GM18909 (cell line): ENCODE data around the gene TEX26.

Experiments used
- ATAC-seq: cut with Tn5 transposase; IDR thresholded peaks from one replicate; pipeline ENCODE4 v1.9.1; 2021; ENCODE audit warnings: mild to moderate bottlenecking; ENCODE audit not compliant: unreplicated experiment, poor library complexity

Gene TEX26

DNA sequence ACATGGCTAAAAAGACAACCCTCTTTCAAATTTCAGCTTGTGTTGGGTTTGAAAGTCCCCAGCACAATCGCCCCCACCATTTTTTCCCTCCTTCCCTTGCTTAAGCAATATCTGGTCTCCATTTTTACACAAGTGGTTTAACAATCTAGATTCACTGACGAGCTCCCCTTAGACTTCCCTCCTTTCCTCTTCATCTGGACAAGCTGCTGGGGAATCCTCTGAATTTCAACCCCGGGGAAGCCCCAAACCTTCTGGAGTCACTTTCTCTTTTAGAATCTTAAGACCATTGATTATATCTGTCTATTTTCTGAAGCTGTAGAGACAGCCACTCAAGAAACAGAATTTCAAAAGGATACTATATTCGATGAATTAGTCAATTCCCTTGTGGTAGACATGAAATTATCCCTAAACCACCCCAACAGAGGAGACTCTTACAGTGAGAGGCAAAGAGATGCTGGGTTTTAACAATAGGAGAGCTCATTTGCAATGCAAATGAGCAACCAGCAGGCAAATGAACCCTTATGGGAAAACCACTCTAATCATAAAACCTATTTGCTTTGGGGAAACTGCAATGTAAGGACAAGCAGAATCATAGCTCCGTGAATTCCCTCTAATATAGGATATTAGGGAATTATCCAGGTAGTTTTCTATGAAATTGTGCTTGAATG is 78.9 kb downstream of the TEX26 start:
- ATAC-seq, result no peak

DNA sequence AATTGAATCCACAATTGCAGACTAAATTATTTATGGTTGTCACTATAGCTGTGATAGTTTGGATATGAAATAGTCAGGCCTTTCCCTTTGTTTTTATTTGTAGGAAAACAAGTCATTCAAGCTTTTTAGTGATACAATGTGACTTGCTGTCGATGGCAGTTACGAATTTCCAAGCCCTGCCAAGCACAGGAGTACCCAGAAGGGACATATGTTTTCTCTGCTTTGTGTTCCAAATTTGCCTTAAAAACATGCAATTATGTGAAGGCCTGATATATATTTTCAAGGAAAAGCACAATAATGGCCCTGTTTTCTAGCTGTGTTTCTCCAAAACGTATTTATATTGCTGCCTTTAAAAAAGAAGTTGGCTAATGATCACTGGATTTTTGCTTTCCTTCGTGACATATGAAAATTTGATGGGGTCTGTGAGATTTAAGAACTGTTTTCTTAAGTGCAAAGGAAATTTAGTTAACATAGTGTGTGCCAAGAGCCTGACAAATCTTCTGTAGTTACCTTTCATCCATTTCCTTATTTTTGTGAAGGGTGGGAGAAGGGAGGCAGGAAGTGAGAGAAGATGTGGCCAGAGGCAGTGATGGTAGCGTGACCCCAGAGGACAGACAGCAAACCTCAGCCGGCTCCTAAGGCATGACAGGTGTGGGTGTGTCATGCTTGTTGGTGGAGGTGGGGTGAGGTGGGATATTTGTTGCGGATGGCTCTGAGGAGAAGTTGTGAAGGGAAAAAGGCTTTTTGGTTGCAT is 79.6 kb downstream of the TEX26 start:
- peak; percentile 49 for ATAC-seq

DNA sequence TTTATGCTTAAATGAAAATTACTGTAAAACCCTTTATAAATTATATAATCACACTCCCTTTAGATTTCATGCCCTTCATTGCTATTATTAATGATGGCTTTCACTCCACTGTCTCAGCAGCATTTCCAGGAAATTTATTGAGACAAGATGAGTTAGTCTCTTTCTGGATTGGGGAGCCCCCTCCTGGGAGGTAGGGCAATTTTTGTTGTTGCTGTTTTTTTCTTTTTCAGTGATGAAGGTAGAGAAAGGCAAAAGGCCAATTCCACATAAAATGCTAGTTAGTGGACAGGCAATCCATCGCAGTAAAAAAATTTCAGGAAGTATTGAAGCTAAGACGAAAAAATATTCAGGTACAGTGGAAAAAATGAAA is 80.2 kb downstream of the TEX26 start:
- ATAC-seq, result no peak

DNA sequence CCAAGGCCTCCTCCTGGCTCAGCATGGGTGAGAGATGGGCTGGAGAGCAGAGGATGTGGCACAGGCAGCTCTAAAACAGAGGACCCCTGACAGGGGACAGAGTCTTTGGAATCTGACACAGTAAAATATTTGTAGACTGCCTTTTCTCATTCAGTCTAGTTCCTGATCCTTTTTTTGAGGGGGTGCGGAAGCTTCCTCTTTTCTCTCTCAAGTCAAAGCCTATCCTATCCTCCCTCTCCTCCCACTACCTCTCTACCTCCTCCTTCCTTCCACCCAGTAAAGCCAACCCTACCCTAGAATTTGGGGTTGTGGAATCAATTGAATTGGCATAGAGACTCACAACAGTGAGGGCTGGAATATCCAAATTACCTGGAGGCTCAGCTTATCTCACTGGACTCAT is 82.0 kb downstream of the TEX26 start:
- no peak for ATAC-seq

DNA sequence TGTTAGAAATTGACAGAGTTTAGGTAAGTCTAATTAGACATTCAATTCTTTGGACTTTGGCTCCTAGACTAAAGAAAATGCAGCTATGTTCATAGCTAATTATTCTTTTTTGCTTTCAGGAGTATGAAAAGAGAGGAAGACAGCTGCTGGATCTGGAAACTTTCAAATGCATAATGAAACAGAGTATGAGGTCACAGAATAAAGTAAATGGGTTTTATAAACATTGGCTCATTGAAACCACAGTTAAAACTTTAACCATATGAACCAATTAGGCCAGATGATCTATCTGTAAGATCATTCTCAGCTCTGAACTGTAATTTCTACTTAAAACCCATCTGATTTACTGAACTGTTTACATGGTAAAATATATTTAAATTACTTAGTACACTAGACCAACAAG is 82.7 kb downstream of the TEX26 start:
- ATAC-seq, result no peak

DNA sequence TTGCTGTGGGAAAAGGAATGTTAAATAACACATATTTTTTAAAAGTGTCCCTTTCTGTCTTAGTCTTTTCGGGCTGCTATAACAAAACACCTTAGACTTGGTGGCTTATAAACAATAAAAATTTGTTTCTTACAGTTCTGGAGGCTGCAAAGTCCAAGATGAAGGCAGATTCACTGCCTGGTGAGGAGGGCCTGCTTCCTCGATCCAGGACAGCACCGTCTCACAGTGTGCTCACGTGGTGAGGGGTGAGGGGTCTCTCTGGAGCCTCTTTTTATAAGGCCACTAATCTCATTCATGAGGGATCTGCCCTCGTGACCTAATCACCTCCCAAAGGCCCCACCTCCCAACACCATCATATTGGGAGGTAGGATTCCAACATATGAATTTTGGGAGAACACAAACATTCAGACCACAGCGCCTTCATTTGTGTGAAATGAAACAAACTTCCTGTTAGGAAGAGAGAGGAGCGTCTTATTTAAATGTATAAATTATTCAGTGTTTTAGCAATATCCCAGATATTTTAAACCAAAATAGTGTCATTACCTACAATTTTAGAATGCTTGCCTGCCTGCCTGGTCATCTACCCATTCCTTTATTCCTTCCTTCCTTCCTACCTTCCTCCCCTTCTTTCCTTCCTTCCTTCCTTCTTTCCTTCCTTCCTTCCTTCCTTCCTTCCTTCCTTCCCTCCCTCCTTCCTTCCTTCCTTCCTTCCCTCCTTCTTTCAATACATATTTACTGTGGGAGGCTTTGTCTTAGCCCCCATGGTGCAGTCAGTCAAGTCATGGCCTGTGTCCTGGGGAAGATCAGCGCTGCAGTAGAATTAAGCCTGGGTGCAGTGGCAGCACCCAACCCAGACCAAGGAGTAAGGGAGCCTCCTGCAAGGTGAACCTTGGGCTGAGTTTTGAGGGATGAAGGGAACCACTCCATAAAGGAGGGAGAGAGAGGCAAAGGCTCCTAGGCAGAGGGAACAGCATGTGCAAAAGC is 84.2 kb downstream of the TEX26 start:
- ATAC-seq, result no peak

DNA sequence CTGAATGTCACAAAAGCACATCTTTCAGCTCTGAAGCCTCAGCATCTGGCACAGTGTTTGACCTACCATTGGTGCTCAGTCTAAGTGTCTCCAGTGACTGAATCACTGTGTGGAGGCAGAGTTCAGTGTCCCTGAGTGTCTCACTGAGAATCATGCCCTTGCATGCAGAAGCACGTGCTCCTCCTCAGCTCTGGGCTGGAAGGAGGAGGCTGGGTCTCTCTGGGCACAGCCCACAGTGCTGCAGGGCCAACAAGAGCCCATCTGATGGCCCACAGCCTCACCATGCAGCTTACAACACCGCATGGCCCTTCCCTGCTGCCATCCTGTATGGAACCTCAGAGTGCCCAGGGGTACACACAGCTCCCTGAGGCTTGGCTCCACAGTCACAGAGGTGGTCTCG is 86.1 kb downstream of the TEX26 start:
- ATAC-seq, result no peak

DNA sequence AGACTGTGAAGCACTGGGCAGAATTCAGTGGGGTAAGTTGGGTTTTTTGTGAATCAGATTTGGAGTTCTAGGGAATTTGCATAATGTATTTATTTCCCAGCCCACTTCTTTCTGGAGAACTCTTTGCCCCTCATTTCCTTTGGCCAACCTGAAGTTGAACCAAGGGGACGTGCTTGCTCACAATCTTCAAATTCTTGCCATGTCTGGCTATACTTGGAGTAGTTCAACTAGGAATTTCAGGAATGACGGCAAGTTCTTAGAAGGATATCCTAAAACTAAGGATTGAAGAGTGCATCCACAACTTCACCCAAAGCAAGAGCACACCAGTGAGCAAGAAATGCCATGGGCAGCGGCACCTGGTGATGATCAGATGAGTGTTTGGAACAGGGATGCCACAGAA is 88.5 kb downstream of the TEX26 start:
- no peak for ATAC-seq

DNA sequence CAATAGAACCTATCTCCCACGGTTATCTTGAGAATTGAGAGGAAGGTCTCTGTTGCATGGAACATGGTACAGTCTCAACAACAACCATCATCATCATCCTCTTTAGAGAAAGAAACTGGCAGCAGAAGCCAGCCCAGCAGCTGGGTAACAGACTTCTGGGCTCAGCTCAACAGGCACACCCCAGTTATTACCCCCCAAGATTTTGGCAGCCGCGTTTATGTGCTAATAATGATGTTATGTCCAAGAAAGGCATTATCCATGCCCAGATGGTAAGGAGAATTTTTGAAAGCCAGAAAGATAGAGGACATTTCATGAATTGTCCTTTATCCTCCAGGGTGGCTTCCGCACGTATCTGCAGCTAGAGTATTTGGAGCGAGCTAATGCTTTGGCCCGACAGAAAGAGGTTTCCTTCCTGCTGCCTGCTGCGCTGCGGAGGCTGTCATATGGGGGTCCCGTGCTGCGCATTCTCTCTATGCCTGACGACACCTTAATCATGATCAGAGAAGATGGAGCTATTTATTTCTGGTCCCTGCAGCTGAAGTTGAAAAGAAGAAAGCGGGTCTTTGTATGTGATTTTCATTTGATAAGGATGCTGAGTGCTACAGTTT is 89.9 kb downstream of the TEX26 start:
- no peak for ATAC-seq

DNA sequence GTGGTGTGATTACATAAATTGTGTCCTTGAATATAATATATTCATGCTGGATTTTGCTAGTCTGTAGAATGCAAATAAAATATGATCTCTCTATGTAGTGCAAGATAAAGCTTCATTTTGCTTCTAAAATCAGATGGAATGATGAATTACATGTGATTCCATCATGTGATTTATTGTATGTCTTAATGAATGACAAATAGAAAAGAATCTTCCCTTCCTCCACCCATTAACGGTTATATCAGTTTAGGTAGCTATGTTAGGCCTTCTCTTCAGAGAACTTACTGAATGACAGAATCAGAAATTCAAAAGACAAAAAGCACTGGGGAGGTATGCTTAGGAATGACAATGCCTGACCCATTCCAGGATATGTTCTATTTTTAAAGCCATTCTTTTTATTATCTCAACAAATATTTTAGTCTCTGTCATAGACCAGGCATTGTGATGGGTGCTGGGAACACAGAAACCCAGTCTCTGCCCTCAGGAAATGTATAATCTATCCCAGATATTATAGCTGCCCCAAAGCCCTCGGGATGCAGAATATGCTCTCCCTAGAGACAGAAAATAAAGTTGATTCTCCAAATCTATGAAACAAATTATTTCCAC is 90.6 kb downstream of the TEX26 start:
- no peak for ATAC-seq
